Measurements from ENCODE around the gene DGKG.

DNA sequence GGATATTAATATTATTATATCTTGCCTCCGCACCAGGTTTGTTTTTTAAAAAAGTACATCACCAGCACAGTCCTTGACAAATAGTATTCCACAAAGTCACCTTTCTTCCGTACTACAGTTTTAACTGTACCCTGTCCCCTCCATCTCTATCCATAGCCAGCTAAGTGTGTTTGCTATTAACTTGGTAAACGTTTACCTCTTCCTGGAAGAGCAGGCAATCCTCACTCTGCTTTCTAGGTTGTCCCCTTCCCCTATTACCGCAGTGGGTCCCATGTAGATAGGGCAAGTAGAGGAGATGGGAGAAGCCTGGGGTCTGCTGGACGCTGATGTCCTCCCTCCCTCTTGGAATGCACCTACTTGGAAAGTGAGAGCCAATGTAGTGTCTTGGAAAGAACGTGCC is 169.2 kb downstream of the DGKG start:
- no peak for TF ChIP-seq POLR2A (IDR thresholded peaks at IDR 0.05)
- TF ChIP-seq, protein P1, sequence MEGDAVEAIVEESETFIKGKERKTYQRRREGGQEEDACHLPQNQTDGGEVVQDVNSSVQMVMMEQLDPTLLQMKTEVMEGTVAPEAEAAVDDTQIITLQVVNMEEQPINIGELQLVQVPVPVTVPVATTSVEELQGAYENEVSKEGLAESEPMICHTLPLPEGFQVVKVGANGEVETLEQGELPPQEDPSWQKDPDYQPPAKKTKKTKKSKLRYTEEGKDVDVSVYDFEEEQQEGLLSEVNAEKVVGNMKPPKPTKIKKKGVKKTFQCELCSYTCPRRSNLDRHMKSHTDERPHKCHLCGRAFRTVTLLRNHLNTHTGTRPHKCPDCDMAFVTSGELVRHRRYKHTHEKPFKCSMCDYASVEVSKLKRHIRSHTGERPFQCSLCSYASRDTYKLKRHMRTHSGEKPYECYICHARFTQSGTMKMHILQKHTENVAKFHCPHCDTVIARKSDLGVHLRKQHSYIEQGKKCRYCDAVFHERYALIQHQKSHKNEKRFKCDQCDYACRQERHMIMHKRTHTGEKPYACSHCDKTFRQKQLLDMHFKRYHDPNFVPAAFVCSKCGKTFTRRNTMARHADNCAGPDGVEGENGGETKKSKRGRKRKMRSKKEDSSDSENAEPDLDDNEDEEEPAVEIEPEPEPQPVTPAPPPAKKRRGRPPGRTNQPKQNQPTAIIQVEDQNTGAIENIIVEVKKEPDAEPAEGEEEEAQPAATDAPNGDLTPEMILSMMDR (IDR thresholded peaks at IDR 0.05): no peak

Measured in testis (tissue), 2 donors.